Measurements from ENCODE around the gene POLDIP2. TPM values are rescaled to one million over a fixed set of nuclear protein-coding genes. Genes with fewer than 3 reads are reported as not detected.

Gene POLDIP2
- total RNA-seq, 2 donors from 2014 or later = 74.9 to 122 TPM

- peaks cover 5 to 6% of the 10 kb centered on the region in 2 donors for H3K27me3 Mint-ChIP-seq
- DNase-seq (ENCODE audit: low spot score) = no peak
- H3K36me3 Mint-ChIP-seq = peaks cover 6% of the 10 kb centered on the region
- H3K27ac Mint-ChIP-seq = no peak overlapping the region
- H3K4me1 Mint-ChIP-seq (ENCODE audit: low read depth in 2 of 2) = peaks cover 20 to 23% of the 10 kb centered on the region in 2 donors
- no peaks in the 10 kb centered on the region for H3K9me3 Mint-ChIP-seq
- no peak for ATAC-seq
- H3K4me3 Mint-ChIP-seq = no peak overlapping the region
These were observed 24.0 kb upstream of the POLDIP2 start for GRCh38 chr17:28381141-28381825.

GRCh38 chr17:28379814-28380801 is 22.8 kb upstream of the POLDIP2 start:
- ATAC-seq (no peak), DNase-seq (ENCODE audit: low spot score) (no peak)
- no peak overlapping the region for H3K4me3 Mint-ChIP-seq
- H3K27me3 Mint-ChIP-seq = peaks cover 5 to 6% of the 10 kb centered on the region in 2 donors
- H3K9me3 Mint-ChIP-seq = no peaks in the 10 kb centered on the region
- no peak overlapping the region for H3K27ac Mint-ChIP-seq
- H3K4me1 Mint-ChIP-seq (ENCODE audit: low read depth in 2 of 2) = peaks cover 19 to 20% of the 10 kb centered on the region in 2 donors
- peaks cover 6% of the 10 kb centered on the region for H3K36me3 Mint-ChIP-seq

- peaks cover 12 to 18% of the 10 kb centered on the region in 2 donors for H3K4me1 Mint-ChIP-seq (ENCODE audit: low read depth in 2 of 2)
- H3K4me3 Mint-ChIP-seq = peak overlapping the region; percentile 88
- DNase-seq (ENCODE audit: low spot score) = no peak
- no peaks in the 10 kb centered on the region for H3K27me3 Mint-ChIP-seq
- H3K27ac Mint-ChIP-seq = peak overlapping the region; percentile 53 to 54
- H3K9me3 Mint-ChIP-seq = no peaks in the 10 kb centered on the region
- no peak for ATAC-seq
- H3K36me3 Mint-ChIP-seq = no peaks in the 10 kb centered on the region
These were observed 15.6 kb upstream of the POLDIP2 start for GRCh38 chr17:28372945-28373274.

- H3K27ac Mint-ChIP-seq = peak overlapping the region; percentile 53 to 54
- ATAC-seq (peak in 1 of 2 donors; percentile 8), DNase-seq (ENCODE audit: low spot score) (no peak)
- peaks cover 12 to 18% of the 10 kb centered on the region in 2 donors for H3K4me1 Mint-ChIP-seq (ENCODE audit: low read depth in 2 of 2)
- no peaks in the 10 kb centered on the region for H3K36me3 Mint-ChIP-seq
- H3K4me3 Mint-ChIP-seq = peak overlapping the region; percentile 88
- no peaks in the 10 kb centered on the region for H3K9me3 Mint-ChIP-seq
- H3K27me3 Mint-ChIP-seq = no peaks in the 10 kb centered on the region
These were observed 15.0 kb upstream of the POLDIP2 start for GRCh38 chr17:28372203-28372944.

GRCh38 chr17:28371245-28372202 is 14.2 kb upstream of the POLDIP2 start, which contains the start of gene SARM1:
SARM1 (plus strand) TSS chr17:28371694; CDS start chr17:28372033, 339 bp downstream.
- Mint-ChIP-seq H3K27me3 (no peaks in the 10 kb centered on the region), H3K9me3 (no peaks in the 10 kb centered on the region), H3K27ac (peak within 1 kb of the TSS; percentile 54 to 87), H3K4me1 (ENCODE audit: low read depth in 2 of 2) (peaks cover 12 to 18% of the 10 kb centered on the region in 2 donors), H3K4me3 (peak within 1 kb of the TSS; percentile 88), H3K36me3 (no peaks in the 10 kb centered on the region)
- DNase-seq (ENCODE audit: low spot score) (peak; percentile 95), ATAC-seq (peak; percentile 96)

- Mint-ChIP-seq H3K4me3 (peak overlapping the region; percentile 88), H3K27ac (peak overlapping the region; percentile 10 to 87), H3K4me1 (ENCODE audit: low read depth in 2 of 2) (peaks cover 12 to 18% of the 10 kb centered on the region in 2 donors), H3K36me3 (no peaks in the 10 kb centered on the region), H3K27me3 (no peaks in the 10 kb centered on the region), H3K9me3 (no peaks in the 10 kb centered on the region)
- ATAC-seq (no peak), DNase-seq (ENCODE audit: low spot score) (no peak)
These were observed 13.4 kb upstream of the POLDIP2 start for GRCh38 chr17:28370744-28371103.

- H3K36me3 Mint-ChIP-seq = no peaks in the 10 kb centered on the region
- H3K4me3 Mint-ChIP-seq = peak within 1 kb of the TSS; percentile 88
- no peaks in the 10 kb centered on the region for H3K9me3 Mint-ChIP-seq
- ATAC-seq (no peak), DNase-seq (ENCODE audit: low spot score) (no peak)
- no peaks in the 10 kb centered on the region for H3K27me3 Mint-ChIP-seq
- peaks cover 12 to 18% of the 10 kb centered on the region in 2 donors for H3K4me1 Mint-ChIP-seq (ENCODE audit: low read depth in 2 of 2)
- H3K27ac Mint-ChIP-seq = peak within 1 kb of the TSS; percentile 10 to 87
These were observed 12.9 kb upstream of the POLDIP2 start, which contains the start of gene VTN for GRCh38 chr17:28370035-28370743. VTN (minus strand) TSS chr17:28370307; CDS start chr17:28370203, 104 bp downstream.

GRCh38 chr17:28369684-28370034 is 12.3 kb upstream of the POLDIP2 start:
- H3K27me3 Mint-ChIP-seq = no peaks in the 10 kb centered on the region
- no peak overlapping the region for H3K27ac Mint-ChIP-seq
- H3K36me3 Mint-ChIP-seq = no peaks in the 10 kb centered on the region
- peaks cover 12 to 15% of the 10 kb centered on the region in 2 donors for H3K4me1 Mint-ChIP-seq (ENCODE audit: low read depth in 2 of 2)
- no peak overlapping the region for H3K4me3 Mint-ChIP-seq
- H3K9me3 Mint-ChIP-seq = no peaks in the 10 kb centered on the region
- DNase-seq (ENCODE audit: low spot score) (no peak), ATAC-seq (no peak)

GRCh38 chr17:28368915-28369683 is 11.8 kb upstream of the POLDIP2 start:
- Mint-ChIP-seq H3K4me1 (ENCODE audit: low read depth in 2 of 2) (peaks cover 12 to 15% of the 10 kb centered on the region in 2 donors), H3K36me3 (no peaks in the 10 kb centered on the region), H3K4me3 (no peak overlapping the region), H3K27me3 (no peaks in the 10 kb centered on the region), H3K27ac (no peak overlapping the region), H3K9me3 (no peaks in the 10 kb centered on the region)
- DNase-seq (ENCODE audit: low spot score) (no peak), ATAC-seq (no peak)

- ATAC-seq = no peak
These were observed 11.0 kb upstream of the POLDIP2 start for GRCh38 chr17:28368306-28368831.

GRCh38 chr17:28367641-28368305 is 10.4 kb upstream of the POLDIP2 start:
- Mint-ChIP-seq H3K27me3 (no peaks in the 10 kb centered on the region), H3K36me3 (no peaks in the 10 kb centered on the region), H3K4me3 (no peak overlapping the region), H3K27ac (no peak overlapping the region), H3K4me1 (ENCODE audit: low read depth in 2 of 2) (peaks cover 2 to 7% of the 10 kb centered on the region in 2 donors), H3K9me3 (no peaks in the 10 kb centered on the region)
- no peak for DNase-seq (ENCODE audit: low spot score)
- no peak for ATAC-seq

More at GRCh38 chr17:28368306-28368831, 11.0 kb upstream of the POLDIP2 start:
- peaks cover 8 to 11% of the 10 kb centered on the region in 2 donors for H3K4me1 Mint-ChIP-seq (ENCODE audit: low read depth in 2 of 2)
- DNase-seq (ENCODE audit: low spot score) = no peak
- no peaks in the 10 kb centered on the region for H3K9me3 Mint-ChIP-seq
- no peaks in the 10 kb centered on the region for H3K27me3 Mint-ChIP-seq
- H3K36me3 Mint-ChIP-seq = no peaks in the 10 kb centered on the region
- H3K4me3 Mint-ChIP-seq = no peak overlapping the region
- no peak overlapping the region for H3K27ac Mint-ChIP-seq
